SKM-1 treated with dmso at 0.1 percent for 144 hours (cell line): ENCODE results near the gene DND1.
"Not testable (repeated sequence)": the region's sequence is repeated elsewhere in the genome, so short reads cannot be mapped to it uniquely, and the experiment has no call there.

Experiments
- DNase-seq: peaks from one replicate; lab custom pipeline; 2025; ENCODE audit not compliant: unreplicated experiment; lab: John Stamatoyannopoulos, UW

Gene DND1

DNA sequence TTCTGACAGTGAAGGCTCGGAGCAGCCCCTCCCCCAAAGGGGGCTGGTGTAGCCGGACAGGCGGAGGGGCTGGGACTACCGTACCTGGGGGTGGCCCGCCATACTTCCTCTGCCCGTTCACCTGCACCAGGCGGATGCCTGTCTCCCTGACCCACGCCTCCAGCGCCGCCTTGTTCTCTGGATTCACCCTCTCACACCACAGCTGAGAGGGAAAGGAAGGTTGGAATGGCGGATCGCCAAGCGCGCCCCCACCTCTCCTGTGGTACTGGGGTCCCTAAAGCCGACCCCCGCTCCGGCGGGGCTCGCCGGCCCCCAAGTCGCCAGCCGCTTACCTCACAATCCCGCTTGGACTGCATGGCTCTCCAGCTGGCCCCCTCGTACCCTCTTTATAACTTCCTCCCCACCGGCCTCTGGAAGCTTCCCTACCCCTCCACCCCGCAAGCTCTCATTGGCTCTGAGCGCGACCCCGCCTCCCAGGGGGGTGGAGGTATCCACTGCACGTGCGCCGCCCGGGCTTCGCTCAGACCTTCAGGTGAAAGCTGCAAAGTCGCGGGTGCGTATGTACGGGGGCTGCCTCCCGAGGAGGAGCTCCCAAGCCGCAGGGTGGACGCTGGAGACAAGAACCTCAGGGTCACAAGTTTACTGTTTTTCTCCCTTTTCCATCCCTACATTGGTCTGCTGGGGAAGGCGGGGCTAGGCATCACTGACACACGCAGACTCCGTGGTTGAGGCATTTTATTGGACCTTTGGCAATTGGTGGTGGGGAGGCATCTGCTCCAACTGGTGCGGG, at the start of gene DND1:
TSS of gene DND1 (minus strand) at position 390 of the 790 bp plus-strand sequence. CDS start at position 356, 34 bp downstream.
- no peak for DNase-seq

DNA sequence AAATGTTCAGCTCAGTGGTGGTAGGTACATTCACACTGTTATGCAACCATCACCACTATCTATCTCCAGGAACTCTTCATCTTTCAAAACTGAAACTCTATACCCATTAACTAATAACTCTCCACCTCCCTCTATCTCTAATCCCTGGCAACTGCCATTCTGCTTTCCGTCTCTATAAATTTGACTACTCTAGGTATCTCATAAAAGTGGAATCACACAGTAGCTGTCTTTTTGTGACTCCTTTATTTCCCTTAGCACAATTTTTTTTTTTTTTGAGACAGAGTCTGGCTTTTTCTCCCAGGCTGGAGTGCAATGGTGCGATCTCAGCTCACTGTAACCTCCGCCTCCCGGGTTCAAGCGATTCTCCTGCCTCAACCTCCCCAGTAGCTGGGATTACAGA, 48.0 kb upstream of the DND1 start:
- DNase-seq, result not testable (repeated sequence)

DNA sequence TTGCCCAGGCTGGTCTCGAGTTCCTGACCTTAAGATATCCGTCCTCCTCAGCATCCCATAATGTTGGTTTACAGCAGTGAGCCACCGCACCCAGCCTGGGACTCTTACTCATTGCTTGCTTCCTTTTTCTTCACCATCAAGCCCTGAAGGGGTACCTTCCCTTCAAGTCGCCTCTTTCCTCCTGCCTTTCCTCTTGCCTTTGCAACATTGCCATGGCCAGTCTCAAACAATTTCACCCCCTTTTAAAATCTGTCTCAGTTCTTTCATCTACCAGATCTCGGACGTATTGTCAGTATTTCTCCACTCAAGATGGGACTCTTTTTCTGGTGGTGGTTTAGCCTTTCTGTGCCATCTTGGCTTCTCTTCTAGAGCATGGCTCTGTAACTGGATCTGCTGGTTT, 47.4 kb upstream of the DND1 start:
- DNase-seq, result not testable (repeated sequence)

DNA sequence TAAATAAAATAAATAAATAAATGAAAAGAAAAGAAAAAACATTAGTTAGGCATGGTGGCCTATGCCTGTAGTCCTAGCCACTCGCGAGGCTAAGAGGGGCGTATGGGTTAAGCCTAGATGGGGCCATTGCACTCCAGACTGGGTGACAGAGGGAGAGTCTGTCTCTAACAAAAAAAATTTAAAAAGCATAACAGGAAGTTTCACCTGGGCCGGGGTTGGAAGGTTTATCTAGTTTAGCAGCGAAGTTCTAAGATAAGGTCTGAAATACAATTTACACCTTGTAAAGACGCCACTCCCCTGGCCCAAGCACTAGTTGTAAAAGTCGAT, 44.9 kb upstream of the DND1 start:
- no peak for DNase-seq

DNA sequence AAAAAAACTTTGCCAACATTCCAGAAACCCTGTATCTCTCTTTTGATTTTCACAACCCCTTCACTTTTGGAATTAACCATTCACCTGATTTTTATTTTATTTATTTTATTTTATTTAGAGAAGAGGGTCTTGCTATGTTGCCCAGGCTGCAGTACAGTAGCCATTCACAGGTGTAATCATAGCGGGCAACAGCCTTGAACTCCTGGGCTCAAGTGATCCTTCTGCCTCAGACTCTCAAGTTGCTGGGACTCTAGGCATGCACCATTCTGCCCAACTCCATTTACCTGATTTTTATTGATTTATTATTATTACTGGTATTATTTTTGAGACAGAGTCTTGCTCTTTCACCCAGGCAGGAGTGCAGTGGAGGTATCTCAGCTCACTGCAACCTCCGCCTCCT, 42.9 kb upstream of the DND1 start:
- not testable (repeated sequence) for DNase-seq

DNA sequence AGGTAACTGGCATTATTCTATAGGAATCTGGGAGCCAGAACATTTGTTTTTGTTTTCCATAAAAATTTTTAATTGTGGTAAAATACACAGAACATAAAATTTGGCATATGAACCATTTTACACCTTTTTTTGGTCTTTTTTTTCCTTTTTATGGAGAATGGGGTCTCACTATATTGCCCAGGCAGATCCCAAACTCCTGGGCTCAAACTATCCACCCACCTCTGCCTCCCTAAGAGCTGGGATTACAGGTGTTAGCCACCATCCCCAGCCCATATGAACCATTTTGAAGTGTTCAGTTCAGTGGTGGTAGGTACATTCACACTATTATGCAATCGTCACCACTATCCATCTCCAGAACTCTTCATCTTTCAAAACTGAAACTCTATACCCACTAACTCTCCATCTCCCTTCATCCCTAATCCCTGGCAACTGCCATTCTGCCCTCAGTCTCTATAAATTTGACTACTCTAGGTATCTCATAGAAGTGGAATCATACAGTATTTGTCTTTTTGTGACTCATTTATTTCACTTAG, 40.3 kb upstream of the DND1 start:
- no peak for DNase-seq

DNA sequence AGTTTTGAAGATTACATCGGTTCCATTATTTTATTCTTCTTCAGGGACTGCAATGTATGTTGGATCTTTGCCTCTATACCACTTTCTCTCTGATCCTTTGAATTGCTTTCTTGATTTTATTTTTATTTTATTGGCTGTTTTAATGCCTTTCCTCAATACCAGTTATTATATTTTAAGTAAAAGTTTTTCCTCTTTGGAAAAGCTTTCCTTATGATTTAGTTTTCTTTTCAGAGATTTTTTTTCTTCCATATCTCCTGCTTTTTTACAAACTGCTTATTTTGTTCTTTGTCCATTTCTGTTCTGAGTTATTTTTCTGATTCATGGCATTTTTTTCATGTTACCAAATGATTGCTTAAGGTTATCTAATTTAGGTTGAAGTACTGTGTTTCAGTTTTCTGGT, 38.4 kb upstream of the DND1 start:
- DNase-seq, result no peak

DNA sequence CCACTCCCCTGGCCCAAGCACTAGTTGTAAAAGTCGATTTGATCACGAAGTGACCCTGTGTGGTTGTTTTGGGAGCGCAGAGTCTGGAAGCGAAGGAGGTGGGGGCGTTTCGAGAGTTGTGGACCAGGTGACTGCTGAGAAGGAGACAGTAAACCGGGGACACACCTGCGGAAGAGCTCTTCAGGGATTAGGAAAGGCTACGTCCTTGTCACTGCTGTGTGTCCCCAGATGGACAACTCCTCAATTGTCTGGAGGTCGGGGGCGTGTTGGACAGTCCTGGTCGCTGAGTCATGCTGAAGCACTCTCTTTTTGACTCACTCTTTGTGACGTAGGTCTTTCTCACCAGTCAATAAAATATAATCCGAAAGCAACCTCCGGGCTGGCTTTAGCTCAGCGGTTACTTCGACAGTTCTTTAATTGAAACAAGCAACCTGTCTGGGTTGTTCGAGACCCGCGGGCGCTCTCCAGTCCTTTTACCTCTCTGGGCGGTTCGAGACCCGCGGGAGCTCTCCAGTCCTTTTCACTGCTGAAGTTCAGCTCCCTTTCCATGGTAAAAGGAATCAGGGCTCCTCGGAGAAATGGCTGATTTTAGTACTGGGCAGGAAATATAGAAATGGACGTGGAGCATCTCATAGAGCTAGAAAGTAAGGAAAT, 37.6 kb upstream of the DND1 start:
- peak; percentile 73 for DNase-seq

DNA sequence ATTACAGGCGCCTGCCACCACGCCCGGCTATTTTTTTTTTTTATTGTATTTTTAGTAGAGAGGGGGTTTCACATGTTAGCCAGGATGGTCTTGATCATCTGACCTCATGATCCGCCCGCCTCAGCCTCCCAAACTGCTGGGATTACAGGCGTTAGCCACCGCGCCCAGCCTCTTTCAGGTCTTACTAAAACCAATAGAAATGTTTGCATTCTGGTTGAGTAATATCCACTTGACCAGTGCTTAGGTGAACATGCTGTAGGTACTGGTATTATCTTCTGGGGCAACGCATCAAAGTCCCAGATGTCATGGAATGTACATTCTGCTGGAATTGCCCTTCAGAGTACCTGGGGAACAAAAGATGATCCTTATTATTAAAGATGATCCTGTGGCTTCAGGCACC, 35.4 kb upstream of the DND1 start:
- DNase-seq, result not testable (repeated sequence)

DNA sequence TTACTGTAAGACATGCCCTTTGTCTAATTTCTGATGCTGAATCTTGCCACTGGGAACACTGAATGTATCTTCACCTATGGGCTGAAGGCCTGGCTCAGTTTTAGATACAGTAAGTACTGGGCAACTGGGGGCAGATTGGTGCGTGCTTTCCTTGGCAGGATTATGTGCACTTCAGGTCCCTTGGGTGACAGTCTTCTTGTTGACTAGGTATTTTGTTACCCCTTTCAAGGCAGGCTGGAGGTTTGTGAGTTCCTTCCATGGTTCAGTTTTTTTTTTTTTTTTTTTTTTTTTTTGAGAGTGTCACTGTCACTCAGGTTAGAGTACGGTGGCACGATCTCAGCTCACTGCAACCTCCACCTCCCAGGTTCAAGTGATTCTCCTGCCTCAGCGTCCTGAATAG, 34.4 kb upstream of the DND1 start:
- no peak for DNase-seq

DNA sequence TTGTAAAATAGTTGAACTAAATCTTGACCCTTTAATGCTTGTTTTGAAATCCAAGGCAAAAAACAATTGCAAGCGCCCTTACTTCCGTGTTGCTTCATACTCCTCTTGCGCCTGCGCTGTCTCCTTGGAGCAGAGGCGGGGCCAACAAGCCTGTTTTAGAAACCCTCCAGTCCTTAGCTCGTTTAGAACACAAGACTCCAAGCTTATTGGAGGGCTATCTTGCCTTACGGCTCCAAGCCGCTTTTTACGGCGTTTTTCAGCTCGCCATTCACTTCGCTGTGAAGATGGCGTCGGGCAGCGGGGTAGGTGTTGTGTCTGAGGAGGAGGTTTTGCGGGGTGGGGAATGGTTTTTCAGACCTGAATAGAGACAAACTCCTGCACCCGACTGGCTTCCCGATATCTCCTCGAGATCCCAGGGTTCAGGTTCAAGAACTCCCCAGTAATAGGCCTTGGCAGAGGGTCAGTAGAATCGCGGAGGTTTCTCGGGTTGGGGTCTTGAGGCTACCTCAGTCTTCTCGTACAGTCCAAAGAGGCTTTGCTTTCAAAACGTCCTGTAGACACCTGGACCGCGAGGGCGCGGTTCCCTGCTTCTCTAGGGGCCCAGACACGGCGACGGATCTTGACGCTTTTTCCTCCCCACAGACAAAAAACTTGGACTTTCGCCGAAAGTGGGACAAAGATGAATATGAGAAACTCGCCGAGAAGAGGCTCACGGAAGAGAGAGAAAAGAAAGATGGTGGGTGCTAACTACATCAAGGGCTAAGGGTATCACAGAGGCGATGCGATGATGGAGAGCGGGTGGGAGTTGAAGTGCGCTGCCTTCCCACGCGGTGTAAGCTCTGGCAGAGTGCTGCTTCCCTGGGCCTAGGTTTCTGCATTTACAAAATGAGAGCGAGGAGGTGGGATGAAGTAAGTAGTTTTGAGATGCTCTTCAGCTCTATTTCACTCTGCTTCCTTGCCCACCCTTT, 27.1 kb upstream of the DND1 start, which contains the start of gene ZMAT2:
TSS of gene ZMAT2 (plus strand) at position 271 of the 968 bp plus-strand sequence. CDS start at position 285, 14 bp downstream.
- peak; percentile 99 for DNase-seq

DNA sequence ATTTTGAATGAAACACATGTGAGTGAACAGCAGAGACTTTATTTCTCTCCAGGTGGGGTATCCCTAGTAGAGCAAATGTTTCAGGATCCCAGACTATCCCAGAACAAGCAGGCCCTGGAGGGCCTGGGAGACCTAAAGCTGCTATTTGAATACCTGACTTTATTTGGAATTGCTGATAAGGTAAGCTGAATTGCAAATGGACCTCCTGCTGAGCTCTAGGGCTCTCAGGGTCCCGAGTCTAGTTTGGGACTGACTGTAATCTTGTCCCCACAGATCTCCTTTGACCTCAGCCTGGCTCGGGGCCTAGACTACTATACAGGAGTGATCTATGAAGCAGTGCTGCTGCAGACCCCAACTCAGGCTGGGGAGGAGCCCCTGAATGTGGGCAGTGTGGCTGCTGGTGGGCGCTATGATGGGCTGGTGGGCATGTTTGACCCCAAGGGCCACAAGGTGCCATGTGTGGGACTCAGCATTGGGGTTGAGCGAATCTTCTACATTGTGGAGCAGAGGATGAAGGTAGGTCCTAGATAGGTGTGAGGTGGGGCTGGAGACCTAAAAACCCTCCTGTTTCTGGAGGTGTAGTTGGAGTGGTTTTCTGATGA, 23.6 kb upstream of the DND1 start:
- DNase-seq, result no peak

DNA sequence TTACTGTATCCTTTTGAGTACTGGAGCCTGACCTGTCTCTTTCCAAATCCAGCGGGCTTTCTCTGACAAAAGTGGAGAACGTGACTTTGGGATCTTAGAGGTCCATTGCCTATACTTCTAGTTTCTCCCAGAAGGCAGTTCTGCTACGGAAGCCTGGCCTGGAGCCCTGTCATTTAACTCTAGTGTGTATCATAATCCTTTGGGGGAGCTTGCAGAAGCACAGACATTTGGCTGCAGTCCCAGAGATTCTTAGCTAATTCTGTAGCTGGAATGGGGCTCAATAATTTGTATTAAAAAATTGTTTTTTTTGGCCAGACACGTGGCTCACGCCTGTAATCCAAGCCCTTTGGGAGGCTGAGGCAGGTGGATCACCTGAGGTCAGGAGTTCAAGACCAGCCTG, 20.9 kb upstream of the DND1 start:
- no peak for DNase-seq

DNA sequence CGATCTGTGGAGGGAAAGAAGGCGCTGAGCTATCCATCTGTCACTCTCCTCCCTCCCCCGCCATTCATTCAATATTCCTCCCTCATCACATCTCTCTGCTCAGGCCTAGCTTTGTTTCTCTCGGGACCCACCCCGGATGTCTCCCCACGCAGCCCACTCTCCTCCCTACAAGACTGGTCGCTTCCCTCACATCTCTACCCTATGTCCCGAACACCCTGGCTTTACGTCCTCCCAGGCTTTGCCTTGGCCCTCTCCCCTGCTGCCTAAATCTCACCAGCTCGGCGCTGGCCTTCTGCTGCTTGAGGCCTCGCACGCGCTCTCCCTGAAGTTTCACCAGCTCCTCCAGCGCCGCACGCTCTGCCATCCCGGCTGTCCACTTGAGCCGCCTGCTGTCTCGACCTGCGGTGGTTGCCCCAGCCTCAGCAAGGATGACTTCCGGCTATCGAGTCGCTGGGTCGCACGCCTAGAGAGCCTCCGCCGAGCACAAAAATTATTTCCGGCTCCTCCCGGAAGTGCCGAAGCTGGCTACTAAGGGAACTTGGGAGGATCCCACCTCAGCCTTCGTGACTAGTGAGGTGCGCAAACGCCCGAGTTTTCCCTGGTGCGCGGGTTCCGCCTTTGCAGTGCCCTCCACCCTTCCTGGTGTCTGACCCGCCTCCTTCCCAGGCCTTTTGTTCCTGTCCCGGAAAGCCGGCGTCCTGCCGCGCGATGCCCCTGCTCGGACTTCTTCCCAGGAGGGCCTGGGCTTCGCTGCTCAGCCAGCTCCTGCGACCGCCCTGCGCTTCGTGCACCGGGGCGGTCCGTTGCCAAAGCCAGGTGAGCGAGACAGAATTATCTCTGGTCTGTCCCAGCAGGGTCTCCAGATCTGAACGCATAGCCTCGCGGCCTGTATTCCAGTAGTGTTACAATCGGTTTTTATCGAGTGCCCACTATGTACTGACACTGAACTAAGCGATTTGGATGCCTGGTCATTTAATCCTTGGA, 17.9 kb upstream of the DND1 start, which contains the start of the genes HARS1 and HARS2:
TSS of gene HARS1 (minus strand) at position 430 of the 984 bp plus-strand sequence. CDS start at position 364, 66 bp downstream.
TSS of gene HARS2 (plus strand) at position 515 of the 984 bp plus-strand sequence. CDS start at position 709, 194 bp downstream.
- DNase-seq, result peak; percentile 88

DNA sequence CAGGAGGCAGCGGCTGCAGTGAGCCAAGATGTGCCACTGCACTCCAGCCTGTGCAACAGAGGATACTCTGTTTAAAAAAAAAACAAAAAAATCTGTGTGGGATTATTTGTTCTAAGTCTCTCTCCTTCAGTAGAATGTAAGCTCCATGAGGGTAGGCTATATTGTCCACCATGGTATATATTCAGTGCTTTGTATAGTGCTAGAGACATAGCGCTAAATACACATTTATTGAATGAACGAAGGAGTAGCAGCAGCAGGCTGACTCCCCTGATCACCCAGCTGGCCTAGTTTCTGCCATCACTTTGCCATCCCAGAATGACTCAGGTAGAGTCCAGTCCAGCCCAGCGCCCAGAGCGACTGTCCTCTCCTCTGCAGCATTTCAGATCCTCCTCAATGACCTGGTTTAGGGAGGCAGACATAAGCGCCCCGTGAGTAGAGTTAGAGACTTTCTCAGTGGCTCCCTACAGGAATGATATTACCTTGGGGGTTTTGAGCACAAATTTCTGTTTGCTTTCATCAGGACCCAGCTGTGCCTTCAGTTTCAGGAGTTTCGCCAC, 17.1 kb upstream of the DND1 start:
- DNase-seq, result no peak

DNA sequence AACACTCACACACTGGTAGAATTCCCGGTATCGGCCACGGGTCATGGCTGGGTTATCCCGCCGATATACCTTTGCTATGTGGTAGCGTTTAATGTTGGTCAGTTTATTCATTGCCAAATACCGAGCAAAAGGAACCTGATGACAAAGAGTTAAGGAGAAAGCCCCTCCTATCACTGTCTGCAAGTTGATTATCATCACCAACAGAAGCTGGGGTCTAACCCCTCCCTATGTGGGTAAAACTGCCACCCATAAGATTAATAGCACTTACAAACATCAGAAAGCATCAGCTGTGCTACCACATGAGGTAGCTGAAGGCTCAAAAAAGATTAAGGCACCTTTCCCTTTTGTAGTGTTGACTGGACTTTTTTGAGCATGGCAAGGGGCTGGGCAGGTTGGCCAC, 5.6 kb upstream of the DND1 start:
- DNase-seq, result no peak

DNA sequence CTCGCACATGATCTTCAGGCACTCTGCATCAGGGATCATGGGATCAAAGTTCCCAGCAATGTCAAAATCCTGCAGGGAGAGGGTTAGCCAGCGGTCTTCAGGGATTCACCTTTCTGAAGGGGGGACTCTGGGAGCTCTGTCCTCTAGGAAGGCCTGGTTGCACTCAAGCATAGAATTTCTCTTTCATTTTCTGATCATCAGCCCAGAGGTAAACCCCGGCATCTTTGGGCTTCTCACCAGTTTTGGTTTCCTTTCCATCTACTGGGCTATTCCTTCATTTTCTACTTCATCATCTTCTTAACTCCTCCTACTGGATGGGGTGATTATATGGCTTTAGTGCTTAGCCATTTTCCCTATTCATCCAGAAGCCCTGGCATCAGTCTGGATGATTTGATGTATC, 4.6 kb upstream of the DND1 start:
- DNase-seq, result no peak

DNA sequence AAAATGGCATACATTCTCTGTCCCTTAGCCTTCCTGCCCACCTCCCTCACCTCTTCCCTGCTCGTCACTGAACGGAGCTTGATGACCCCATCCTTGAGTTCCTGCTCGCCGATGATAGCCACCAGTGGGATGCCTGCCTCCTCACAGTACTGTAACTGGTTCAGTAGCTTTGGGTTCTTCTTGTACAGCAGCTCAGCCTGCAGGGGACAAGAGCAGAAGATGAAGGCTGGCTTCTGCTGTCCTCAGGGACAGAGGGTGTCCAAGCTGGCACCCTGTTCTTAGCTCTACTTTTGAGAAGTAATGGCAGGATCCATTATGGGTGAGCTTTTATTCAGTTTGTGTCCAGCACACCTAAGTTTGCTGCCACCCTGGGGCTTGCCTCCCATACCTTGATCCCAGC, 1.3 kb upstream of the DND1 start:
- no peak for DNase-seq

DNA sequence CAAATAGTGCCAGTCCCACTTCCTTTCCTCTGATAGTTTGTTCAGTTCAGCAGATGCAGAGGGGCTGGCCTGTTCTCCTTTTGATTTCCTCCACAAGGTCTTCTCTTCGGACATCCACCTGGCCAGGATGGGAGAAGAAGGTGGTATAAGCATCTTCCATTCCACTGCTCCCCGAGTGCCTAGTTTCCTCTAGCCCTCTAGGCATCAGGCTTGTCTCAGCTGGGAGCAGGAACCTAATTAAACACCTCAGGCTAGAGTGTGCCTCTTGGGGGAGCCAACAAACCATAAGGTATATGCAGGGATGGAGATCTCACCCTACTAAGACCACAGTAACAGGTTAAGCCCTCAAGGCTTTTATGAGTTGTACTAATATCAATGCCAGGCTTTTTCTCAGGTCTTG, 835 bp upstream of the DND1 start:
- no peak for DNase-seq
